Neutrophil (primary cell): ENCODE measurements around the gene GABBR2.

Experiments
- H3K27ac ChIP-seq: fragments of 200-600 bp; sonication (generic); 2 replicates; pipeline ENCODE4 v1.5.1; 2016; ENCODE audit warnings: mild to moderate bottlenecking, moderate library complexity
- H3K27me3 ChIP-seq: fragments of 200-600 bp; sonication (generic); 2 replicates; pipeline ENCODE4 v1.6.0; 2016; ENCODE audit warnings: mild to moderate bottlenecking
- H3K36me3 ChIP-seq: fragments of 200-600 bp; sonication (generic); 2 replicates; pipeline ENCODE4 v1.5.1; 2017
- H3K4me1 ChIP-seq, 2 experiments: fragments of 200-600 bp in 1 of 2; sonication (generic) in 1 of 2; 1 replicate in 1 of 2; 2 replicates in 1 of 2; pipeline versions ENCODE4 v1.5.1 to v1.6.1; 2013 to 2016; ENCODE audit warnings: low read depth in 1 of 2, low read length in 1 of 2, mild to moderate bottlenecking in 1 of 2, moderate library complexity in 1 of 2; ENCODE audit not compliant: control insufficient read depth in 1 of 2, insufficient read depth in 1 of 2
- H3K4me3 ChIP-seq, 2 experiments: fragments of 200-600 bp in 1 of 2; sonication (generic) in 1 of 2; 1 replicate in 1 of 2; 2 replicates in 1 of 2; pipeline ENCODE4 v1.5.1; 2013 to 2016; ENCODE audit warnings: low read depth in 1 of 2, low read length in 1 of 2, mild to moderate bottlenecking in 1 of 2, moderate library complexity in 1 of 2
- H3K9me3 ChIP-seq: fragments of 200-600 bp; sonication (generic); 2 replicates; pipeline ENCODE4 v1.5.1; 2016
- TF ChIP-seq, protein P1 (sequence below): fragments of 200-600 bp; sonication (generic); IDR thresholded peaks from 2 replicates; pipeline ENCODE4 v1.5.1; 2016; ENCODE audit warnings: antibody characterized with exemption

The GABBR2 gene

DNA sequence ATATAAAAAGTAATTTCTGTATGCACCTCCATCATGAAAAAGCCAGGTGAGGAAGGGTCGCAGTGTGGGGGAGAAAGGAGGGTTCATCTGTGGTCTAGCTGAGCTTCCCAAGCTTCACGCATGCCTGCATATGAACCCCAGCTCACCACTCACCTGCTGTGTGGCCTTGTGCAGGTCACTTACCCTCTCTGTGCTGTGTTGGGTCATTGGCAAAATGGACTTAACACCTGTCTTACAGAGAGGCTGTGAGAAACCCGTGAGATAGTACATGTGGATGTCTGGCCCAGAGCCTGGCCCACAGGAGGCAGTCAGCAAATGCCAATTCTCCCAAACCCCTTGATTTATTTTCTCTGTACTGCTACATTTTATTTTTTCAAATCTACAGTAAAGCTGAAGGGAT is 88.9 kb downstream of the GABBR2 start:
- TF ChIP-seq, protein P1, sequence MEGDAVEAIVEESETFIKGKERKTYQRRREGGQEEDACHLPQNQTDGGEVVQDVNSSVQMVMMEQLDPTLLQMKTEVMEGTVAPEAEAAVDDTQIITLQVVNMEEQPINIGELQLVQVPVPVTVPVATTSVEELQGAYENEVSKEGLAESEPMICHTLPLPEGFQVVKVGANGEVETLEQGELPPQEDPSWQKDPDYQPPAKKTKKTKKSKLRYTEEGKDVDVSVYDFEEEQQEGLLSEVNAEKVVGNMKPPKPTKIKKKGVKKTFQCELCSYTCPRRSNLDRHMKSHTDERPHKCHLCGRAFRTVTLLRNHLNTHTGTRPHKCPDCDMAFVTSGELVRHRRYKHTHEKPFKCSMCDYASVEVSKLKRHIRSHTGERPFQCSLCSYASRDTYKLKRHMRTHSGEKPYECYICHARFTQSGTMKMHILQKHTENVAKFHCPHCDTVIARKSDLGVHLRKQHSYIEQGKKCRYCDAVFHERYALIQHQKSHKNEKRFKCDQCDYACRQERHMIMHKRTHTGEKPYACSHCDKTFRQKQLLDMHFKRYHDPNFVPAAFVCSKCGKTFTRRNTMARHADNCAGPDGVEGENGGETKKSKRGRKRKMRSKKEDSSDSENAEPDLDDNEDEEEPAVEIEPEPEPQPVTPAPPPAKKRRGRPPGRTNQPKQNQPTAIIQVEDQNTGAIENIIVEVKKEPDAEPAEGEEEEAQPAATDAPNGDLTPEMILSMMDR: no peak
- H3K4me3 ChIP-seq: no peak overlapping the region
- H3K36me3 ChIP-seq: no peaks in the 10 kb centered on the region
- no peaks in the 10 kb centered on the region for H3K9me3 ChIP-seq
- H3K27ac ChIP-seq: no peak overlapping the region
- peaks cover 61% of the 10 kb centered on the region for H3K27me3 ChIP-seq
- no peaks in the 10 kb centered on the region for H3K4me1 ChIP-seq

DNA sequence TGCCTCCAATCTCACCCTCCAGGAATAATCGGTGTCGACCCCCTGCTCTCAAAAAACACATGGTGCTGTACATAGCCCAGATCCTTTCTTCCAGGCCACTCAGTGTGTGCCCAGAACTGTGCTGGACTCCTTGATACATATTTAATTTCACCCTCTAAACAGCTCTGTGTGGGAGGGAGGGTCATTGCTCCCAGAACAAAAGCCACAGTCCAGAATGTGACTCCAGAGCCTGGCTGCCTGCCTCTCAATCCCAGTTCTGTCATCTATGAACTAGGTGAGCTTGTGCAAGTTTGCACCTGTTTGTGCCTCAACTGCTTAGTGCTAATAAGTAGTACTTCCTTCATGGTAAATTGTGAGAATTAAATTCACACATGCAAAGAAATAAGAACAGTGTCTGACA is 93.1 kb downstream of the GABBR2 start:
- TF ChIP-seq, protein P1: no peak
- H3K27me3 ChIP-seq: peaks cover 59% of the 10 kb centered on the region

DNA sequence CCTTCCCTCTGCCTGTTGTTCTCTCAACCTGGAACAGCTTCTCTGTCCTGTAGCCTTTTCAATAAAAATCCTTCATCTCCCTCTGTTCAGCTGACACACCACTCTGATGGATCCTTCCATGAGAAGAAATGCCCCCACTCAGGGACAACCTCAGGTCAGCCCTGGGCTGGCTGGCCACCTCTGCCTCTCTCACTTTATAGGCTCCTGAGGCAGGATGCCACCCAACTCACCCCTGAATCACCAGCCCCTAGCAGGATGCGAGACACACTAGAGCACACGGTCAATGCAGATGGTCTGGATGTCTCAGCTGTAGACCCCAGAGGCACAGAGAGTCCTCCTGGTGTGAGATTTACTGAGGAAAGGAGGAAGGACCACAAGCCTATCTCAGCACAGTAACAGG is 93.8 kb downstream of the GABBR2 start:
- Histone ChIP-seq H3K27ac (no peak overlapping the region), H3K4me1 (no peaks in the 10 kb centered on the region), H3K27me3 (peaks cover 61% of the 10 kb centered on the region), H3K36me3 (no peaks in the 10 kb centered on the region), H3K4me3 (no peak overlapping the region), H3K9me3 (no peaks in the 10 kb centered on the region)
- TF ChIP-seq, protein P1: no peak

More for the DNA sequence above, 93.1 kb downstream of the GABBR2 start:
- Histone ChIP-seq H3K4me1 (no peaks in the 10 kb centered on the region), H3K4me3 (no peak overlapping the region), H3K36me3 (no peaks in the 10 kb centered on the region), H3K9me3 (no peaks in the 10 kb centered on the region), H3K27ac (no peak overlapping the region)

DNA sequence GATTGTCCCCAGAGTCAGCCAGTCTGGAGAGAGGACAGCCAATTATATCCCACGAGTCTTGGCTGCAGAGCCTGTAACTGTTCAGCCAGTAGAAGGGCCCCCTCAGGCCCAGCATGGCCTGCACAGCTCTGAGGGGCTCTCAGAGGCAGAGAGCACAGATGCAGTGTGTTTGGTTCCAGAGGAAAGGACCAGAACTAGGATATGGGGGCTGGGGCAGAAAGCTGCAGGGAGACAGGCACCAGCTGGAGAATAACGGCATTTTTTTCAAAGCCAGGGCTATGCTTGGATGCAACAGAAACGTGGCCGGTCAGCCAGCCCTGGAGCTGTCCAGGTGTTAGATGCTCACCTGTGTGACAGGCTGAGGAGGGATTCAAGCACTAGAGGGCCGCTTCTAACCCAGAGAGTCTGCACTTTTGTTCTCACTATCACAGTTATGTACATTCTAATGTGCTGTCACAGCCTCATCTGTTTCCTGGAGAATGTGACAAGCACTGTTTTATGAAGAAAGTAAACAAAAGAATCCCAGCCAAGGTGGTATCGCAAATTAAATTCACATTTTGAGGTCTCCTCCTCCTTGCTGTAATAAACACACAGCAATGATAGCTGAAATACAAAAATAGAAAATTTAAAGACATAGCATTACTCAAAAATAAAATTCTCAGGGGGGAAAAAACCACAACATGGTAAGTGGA is 96.5 kb downstream of the GABBR2 start:
- Histone ChIP-seq H3K4me3 (no peak overlapping the region), H3K27me3 (peaks cover 67% of the 10 kb centered on the region), H3K4me1 (no peaks in the 10 kb centered on the region), H3K9me3 (no peaks in the 10 kb centered on the region), H3K36me3 (no peaks in the 10 kb centered on the region), H3K27ac (no peak overlapping the region)
- TF ChIP-seq, protein P1: no peak

DNA sequence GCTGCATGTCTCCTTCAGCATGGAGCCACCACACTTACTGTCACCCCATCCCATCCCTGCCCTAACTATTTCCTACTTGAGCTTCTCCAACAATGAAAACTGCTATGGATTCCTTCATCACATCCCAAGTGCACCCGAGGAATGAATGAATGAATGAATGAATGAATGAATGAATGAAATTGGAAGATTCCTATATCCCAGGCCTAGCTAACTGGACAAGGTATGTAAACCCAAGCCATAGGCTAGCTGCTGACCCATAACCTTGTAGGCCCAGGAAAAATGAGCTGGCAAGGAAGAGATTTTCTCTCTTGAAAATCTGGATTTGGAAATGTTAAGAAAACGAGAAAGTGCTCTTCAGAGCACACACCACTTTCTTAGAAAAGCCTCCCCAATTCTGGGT is 97.4 kb downstream of the GABBR2 start:
- Histone ChIP-seq H3K27me3 (peaks cover 64% of the 10 kb centered on the region), H3K27ac (no peak overlapping the region), H3K4me1 (no peaks in the 10 kb centered on the region), H3K4me3 (no peak overlapping the region), H3K9me3 (no peaks in the 10 kb centered on the region), H3K36me3 (no peaks in the 10 kb centered on the region)
- TF ChIP-seq, protein P1: no peak
